RKO (cell line): ENCODE measurements around the gene TAF5L.

ENCODE experiments used
- DNase-seq: peaks from one replicate; pipeline ENCODE4 v3.0.0-alpha.2; 2016; ENCODE audit warnings: low spot score

The TAF5L gene

GRCh38 chr1:229625915-229626831 lies at the start of gene TAF5L, which contains the start of gene URB2:
TAF5L (minus strand) TSS chr1:229626122; CDS start chr1:229614482, 11,640 bp downstream.
URB2 (plus strand) TSS chr1:229626247; CDS start chr1:229627634, 1,387 bp downstream.
- peak; percentile 90 for DNase-seq

GRCh38 chr1:229675396-229675795 lies 49.5 kb upstream of the TAF5L start:
- no peak for DNase-seq

GRCh38 chr1:229674042-229674441 lies 48.1 kb upstream of the TAF5L start:
- no peak for DNase-seq

GRCh38 chr1:229672246-229672645 lies 46.3 kb upstream of the TAF5L start:
- DNase-seq, result no peak

GRCh38 chr1:229671310-229671709 lies 45.4 kb upstream of the TAF5L start:
- DNase-seq, result no peak

GRCh38 chr1:229669333-229669732 lies 43.4 kb upstream of the TAF5L start:
- no peak for DNase-seq

GRCh38 chr1:229666585-229666984 lies 40.7 kb upstream of the TAF5L start:
- no peak for DNase-seq

- DNase-seq, result no peak
These were observed 40.1 kb upstream of the TAF5L start for GRCh38 chr1:229665912-229666558.

GRCh38 chr1:229664133-229664689 lies 38.3 kb upstream of the TAF5L start:
- no peak for DNase-seq

GRCh38 chr1:229661897-229662296 lies 36.0 kb upstream of the TAF5L start:
- no peak for DNase-seq

- DNase-seq, result peak; percentile 24
These were observed 35.3 kb upstream of the TAF5L start for GRCh38 chr1:229661022-229661877.

- no peak for DNase-seq
These were observed 32.3 kb upstream of the TAF5L start for GRCh38 chr1:229657993-229658755.

GRCh38 chr1:229655781-229656180 lies 29.9 kb upstream of the TAF5L start:
- DNase-seq, result no peak

GRCh38 chr1:229653420-229653819 lies 27.5 kb upstream of the TAF5L start:
- no peak for DNase-seq

GRCh38 chr1:229651546-229651945 lies 25.6 kb upstream of the TAF5L start:
- no peak for DNase-seq

GRCh38 chr1:229650045-229650444 lies 24.1 kb upstream of the TAF5L start:
- no peak for DNase-seq

- DNase-seq, result no peak
These were observed 22.5 kb upstream of the TAF5L start for GRCh38 chr1:229648406-229648805.

- no peak for DNase-seq
These were observed 19.5 kb upstream of the TAF5L start for GRCh38 chr1:229645324-229645993.

- no peak for DNase-seq
These were observed 18.2 kb upstream of the TAF5L start for GRCh38 chr1:229643996-229644745.

GRCh38 chr1:229642970-229643369 lies 17.0 kb upstream of the TAF5L start:
- no peak for DNase-seq
